ENCODE results near the gene TFB2M.

TFB2M gene

GRCh38 chr1:246510147-246511030 is 55.7 kb downstream of the TFB2M start:
- no peak overlapping the region for H2BK120ac ChIP-seq (ENCODE audit: low read depth, low read length)
- H2AFZ ChIP-seq (ENCODE audit: low read depth, low read length) = no peak overlapping the region
- H3K18ac ChIP-seq (ENCODE audit: low read depth in 1 of 2, low read length in 2 of 2) = no peak overlapping the region
- 75% methylated on average over 13 of the region's 13 CpGs for WGBS
- no peak overlapping the region for H3K4me2 ChIP-seq (ENCODE audit: low read length, poor library complexity, severe bottlenecking)
- H2BK5ac ChIP-seq (ENCODE audit: low read depth, low read length, poor library complexity, severe bottlenecking) = no peak overlapping the region
- no peak overlapping the region for H2AK5ac ChIP-seq (ENCODE audit: low read length, severe bottlenecking)
- H3K27me3 ChIP-seq (ENCODE audit: control insufficient read depth in 1 of 2, insufficient read depth in 1 of 2, low read length in 2 of 2) = no peaks in the 10 kb centered on the region
- H3K27ac ChIP-seq (ENCODE audit: low read length, poor library complexity, severe bottlenecking) = no peak overlapping the region
- H3K9me3 ChIP-seq (ENCODE audit: control insufficient read depth, low read length) = peaks cover 17% of the 10 kb centered on the region
- no peak overlapping the region for H3K14ac ChIP-seq (ENCODE audit: low read length in 2 of 2)
- peaks cover 9% of the 10 kb centered on the region for H3K4me1 ChIP-seq (ENCODE audit: control insufficient read depth, insufficient read depth, low read depth, low read length)
- no peak overlapping the region for H2BK12ac ChIP-seq (ENCODE audit: low read length in 2 of 2)
- no peak overlapping the region for H3K4me3 ChIP-seq (ENCODE audit: insufficient read depth in 1 of 2, low read depth in 1 of 2, low read length in 2 of 2)
- H3K4ac ChIP-seq (ENCODE audit: low read depth in 1 of 2, low read length in 2 of 2) = no peak overlapping the region
- H3K36me3 ChIP-seq (ENCODE audit: control insufficient read depth in 1 of 2, insufficient read depth in 2 of 2, low read depth in 1 of 2, low read length in 2 of 2) = no peaks in the 10 kb centered on the region
- H3K79me1 ChIP-seq (replicated peaks; ENCODE audit: low read length, poor library complexity, severe bottlenecking) = peaks cover 5% of the 10 kb centered on the region
- H4K8ac ChIP-seq (ENCODE audit: low read length) = no peak overlapping the region
- H4K91ac ChIP-seq (ENCODE audit: low read length) = no peak overlapping the region
- H3K23ac ChIP-seq (ENCODE audit: low read length in 2 of 2) = no peak overlapping the region
- H3K9ac ChIP-seq (ENCODE audit: low read length) = no peak overlapping the region
- no peak overlapping the region for H2BK15ac ChIP-seq (ENCODE audit: low read depth, poor library complexity, severe bottlenecking)
- DNase-seq = no peak

GRCh38 chr1:246508897-246509688 is 57.0 kb downstream of the TFB2M start:
- H3K79me1 ChIP-seq (replicated peaks; ENCODE audit: low read length, poor library complexity, severe bottlenecking) = peaks cover 10% of the 10 kb centered on the region
- no peak overlapping the region for H2BK120ac ChIP-seq (ENCODE audit: low read depth, low read length)
- no peak for DNase-seq
- no peak overlapping the region for H4K8ac ChIP-seq (ENCODE audit: low read length)
- H2BK12ac ChIP-seq (ENCODE audit: low read length in 2 of 2) = no peak overlapping the region
- no peak overlapping the region for H4K91ac ChIP-seq (ENCODE audit: low read length)
- 89% methylated on average over 26 of the region's 26 CpGs for WGBS
- no peak overlapping the region for H3K23ac ChIP-seq (ENCODE audit: low read length in 2 of 2)
- H3K9ac ChIP-seq (ENCODE audit: low read length) = no peak overlapping the region
- peaks cover 9% of the 10 kb centered on the region for H3K4me1 ChIP-seq (ENCODE audit: control insufficient read depth, insufficient read depth, low read depth, low read length)
- H3K14ac ChIP-seq (ENCODE audit: low read length in 2 of 2) = no peak overlapping the region
- no peak overlapping the region for H2BK15ac ChIP-seq (ENCODE audit: low read depth, poor library complexity, severe bottlenecking)
- H3K4me2 ChIP-seq (ENCODE audit: low read length, poor library complexity, severe bottlenecking) = no peak overlapping the region
- H3K4me3 ChIP-seq (ENCODE audit: insufficient read depth in 1 of 2, low read depth in 1 of 2, low read length in 2 of 2) = no peak overlapping the region
- no peak overlapping the region for H2BK5ac ChIP-seq (ENCODE audit: low read depth, low read length, poor library complexity, severe bottlenecking)
- no peak overlapping the region for H3K27ac ChIP-seq (ENCODE audit: low read length, poor library complexity, severe bottlenecking)
- H2AFZ ChIP-seq (ENCODE audit: low read depth, low read length) = no peak overlapping the region
- no peaks in the 10 kb centered on the region for H3K27me3 ChIP-seq (ENCODE audit: control insufficient read depth in 1 of 2, insufficient read depth in 1 of 2, low read length in 2 of 2)
- H3K36me3 ChIP-seq (ENCODE audit: control insufficient read depth in 1 of 2, insufficient read depth in 2 of 2, low read depth in 1 of 2, low read length in 2 of 2) = no peaks in the 10 kb centered on the region
- H3K18ac ChIP-seq (ENCODE audit: low read depth in 1 of 2, low read length in 2 of 2) = no peak overlapping the region
- H3K9me3 ChIP-seq (ENCODE audit: control insufficient read depth, low read length) = peaks cover 8% of the 10 kb centered on the region
- no peak overlapping the region for H2AK5ac ChIP-seq (ENCODE audit: low read length, severe bottlenecking)
- H3K4ac ChIP-seq (ENCODE audit: low read depth in 1 of 2, low read length in 2 of 2) = no peak overlapping the region

- H3K27me3 ChIP-seq (ENCODE audit: control insufficient read depth in 1 of 2, insufficient read depth in 1 of 2, low read length in 2 of 2) = no peaks in the 10 kb centered on the region
- H3K36me3 ChIP-seq (ENCODE audit: control insufficient read depth in 1 of 2, insufficient read depth in 2 of 2, low read depth in 1 of 2, low read length in 2 of 2) = no peaks in the 10 kb centered on the region
- H3K9me3 ChIP-seq (ENCODE audit: control insufficient read depth, low read length) = no peaks in the 10 kb centered on the region
- H3K23ac ChIP-seq (ENCODE audit: low read length in 2 of 2) = peak within 1 kb of the TSS in 1 of 2 experiments; percentile 99
- no peak within 1 kb of the TSS for H2AK5ac ChIP-seq (ENCODE audit: low read length, severe bottlenecking)
- H2BK15ac ChIP-seq (ENCODE audit: low read depth, poor library complexity, severe bottlenecking) = no peak within 1 kb of the TSS
- peaks cover 21% of the 10 kb centered on the region for H3K79me1 ChIP-seq (replicated peaks; ENCODE audit: low read length, poor library complexity, severe bottlenecking)
- 1% methylated on average over 44 of the region's 79 CpGs for WGBS
- DNase-seq = peak; percentile 77
- peak within 1 kb of the TSS; percentile 92 for H3K4me2 ChIP-seq (ENCODE audit: low read length, poor library complexity, severe bottlenecking)
- H3K9ac ChIP-seq (ENCODE audit: low read length) = peak within 1 kb of the TSS; percentile 80
- peak within 1 kb of the TSS; percentile 10 to 99 for H3K18ac ChIP-seq (ENCODE audit: low read depth in 1 of 2, low read length in 2 of 2)
- H4K8ac ChIP-seq (ENCODE audit: low read length) = peak within 1 kb of the TSS; percentile 66
- peaks cover 9% of the 10 kb centered on the region for H3K4me1 ChIP-seq (ENCODE audit: control insufficient read depth, insufficient read depth, low read depth, low read length)
- no peak within 1 kb of the TSS for H4K91ac ChIP-seq (ENCODE audit: low read length)
- H3K4me3 ChIP-seq (ENCODE audit: insufficient read depth in 1 of 2, low read depth in 1 of 2, low read length in 2 of 2) = peak within 1 kb of the TSS; percentile 91 to 96
- no peak within 1 kb of the TSS for H3K27ac ChIP-seq (ENCODE audit: low read length, poor library complexity, severe bottlenecking)
- peak within 1 kb of the TSS in 1 of 2 experiments; percentile 57 for H2BK12ac ChIP-seq (ENCODE audit: low read length in 2 of 2)
- H2BK120ac ChIP-seq (ENCODE audit: low read depth, low read length) = peak within 1 kb of the TSS; percentile 54
- peak within 1 kb of the TSS; percentile 95 for H2AFZ ChIP-seq (ENCODE audit: low read depth, low read length)
- peak within 1 kb of the TSS in 1 of 2 experiments; percentile 100 for H3K14ac ChIP-seq (ENCODE audit: low read length in 2 of 2)
- no peak within 1 kb of the TSS for H2BK5ac ChIP-seq (ENCODE audit: low read depth, low read length, poor library complexity, severe bottlenecking)
- peak within 1 kb of the TSS; percentile 10 to 95 for H3K4ac ChIP-seq (ENCODE audit: low read depth in 1 of 2, low read length in 2 of 2)
These were observed 59.2 kb downstream of the TFB2M start, which contains the start of gene SMYD3 for GRCh38 chr1:246506674-246507481. Gene SMYD3 (minus strand): TSS chr1:246507279.
